ENCODE measurements around the gene PKIG. TPM values are rescaled to one million over a fixed set of nuclear protein-coding genes. Genes with fewer than 3 reads are reported as not detected.
A peak's percentile ranks its signal among the peaks of the same experiment; 100 is the strongest.

Gene PKIG
- polyA plus RNA-seq, 4 donors = 16.3 to 47.8 (median 36.6) TPM

DNA sequence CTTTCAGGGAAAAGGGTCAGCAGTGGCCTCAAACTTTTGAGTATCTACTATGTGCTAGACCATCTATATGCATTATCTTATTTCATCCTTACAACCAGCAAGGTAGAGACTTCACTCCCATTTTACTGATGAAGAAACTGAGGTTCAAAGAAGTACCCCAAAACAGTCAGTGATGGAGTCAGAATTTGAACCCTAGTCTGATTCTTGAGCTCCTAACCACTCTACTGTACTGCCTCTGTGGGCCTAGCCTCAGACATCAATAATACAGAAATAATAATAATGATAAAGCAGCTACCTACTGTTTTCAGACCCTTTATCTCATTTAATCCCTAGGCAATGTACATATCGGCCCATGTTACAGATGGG is 60.8 kb downstream of the PKIG start:
- WGBS, 3 donors = 59 to 80% (median 69%) methylated on average over 1 of the region's 1 CpG
- no peak overlapping the region for H3K4me3 ChIP-seq (ENCODE audit: low read depth in 1 of 3, low read length in 3 of 3)

GRCh38 chr20:44643596-44644229 is 61.3 kb downstream of the PKIG start:
- Histone ChIP-seq H3K4me3 (ENCODE audit: low read depth in 1 of 3, low read length in 3 of 3) (no peak overlapping the region), H3K36me3 (ENCODE audit: control insufficient read depth in 3 of 3, insufficient read depth in 2 of 3, low read depth in 1 of 3, low read length in 3 of 3) (peaks cover 0 to 10% (median 0%) of the 10 kb centered on the region in 3 donors), H3K4me1 (ENCODE audit: control insufficient read depth in 3 of 3, insufficient read depth in 2 of 3, low read depth in 1 of 3, low read length in 2 of 3) (peaks cover 12 to 36% (median 15%) of the 10 kb centered on the region in 3 donors), H3K27ac (ENCODE audit: low read depth in 1 of 3, low read length in 2 of 3) (peak overlapping the region; percentile 77 to 92 (median 92)), H3K27me3 (ENCODE audit: control insufficient read depth in 3 of 3, insufficient read depth in 3 of 3, low read length in 3 of 3) (no peaks in the 10 kb centered on the region), H3K9me3 (ENCODE audit: control insufficient read depth in 2 of 2, insufficient read depth in 1 of 2, low read depth in 1 of 2, low read length in 1 of 2) (peaks cover 0 to 7% of the 10 kb centered on the region in 2 donors)
- DNase-seq = peak; percentile 33
- WGBS, 3 donors = 50 to 64% (median 53%) methylated on average over 16 of the region's 16 CpGs
- FAIRE-seq = no peak

More for the DNA sequence above, 60.8 kb downstream of the PKIG start:
- DNase-seq = no peak
- Histone ChIP-seq H3K36me3 (ENCODE audit: control insufficient read depth in 3 of 3, insufficient read depth in 2 of 3, low read depth in 1 of 3, low read length in 3 of 3) (peaks cover 0 to 8% (median 0%) of the 10 kb centered on the region in 3 donors), H3K9me3 (ENCODE audit: control insufficient read depth in 2 of 2, insufficient read depth in 1 of 2, low read depth in 1 of 2, low read length in 1 of 2) (peaks cover 0 to 7% of the 10 kb centered on the region in 2 donors), H3K27ac (ENCODE audit: low read depth in 1 of 3, low read length in 2 of 3) (peak overlapping the region; percentile 77 to 92 (median 92)), H3K4me1 (ENCODE audit: control insufficient read depth in 3 of 3, insufficient read depth in 2 of 3, low read depth in 1 of 3, low read length in 2 of 3) (peaks cover 12 to 36% (median 15%) of the 10 kb centered on the region in 3 donors), H3K27me3 (ENCODE audit: control insufficient read depth in 3 of 3, insufficient read depth in 3 of 3, low read length in 3 of 3) (no peaks in the 10 kb centered on the region)
- FAIRE-seq = no peak

GRCh38 chr20:44644230-44644617 is 61.8 kb downstream of the PKIG start:
- Histone ChIP-seq H3K27me3 (ENCODE audit: control insufficient read depth in 3 of 3, insufficient read depth in 3 of 3, low read length in 3 of 3) (no peaks in the 10 kb centered on the region), H3K27ac (ENCODE audit: low read depth in 1 of 3, low read length in 2 of 3) (peak overlapping the region in 2 of 3 donors; percentile 92), H3K4me3 (ENCODE audit: low read depth in 1 of 3, low read length in 3 of 3) (no peak overlapping the region), H3K4me1 (ENCODE audit: control insufficient read depth in 3 of 3, insufficient read depth in 2 of 3, low read depth in 1 of 3, low read length in 2 of 3) (peaks cover 12 to 36% (median 15%) of the 10 kb centered on the region in 3 donors), H3K36me3 (ENCODE audit: control insufficient read depth in 3 of 3, insufficient read depth in 2 of 3, low read depth in 1 of 3, low read length in 3 of 3) (peaks cover 0 to 11% (median 0%) of the 10 kb centered on the region in 3 donors), H3K9me3 (ENCODE audit: control insufficient read depth in 2 of 2, insufficient read depth in 1 of 2, low read depth in 1 of 2, low read length in 1 of 2) (peaks cover 0 to 7% of the 10 kb centered on the region in 2 donors)
- DNase-seq (no peak), FAIRE-seq (no peak)
- 73 to 76% (median 73%) methylated on average over 8 of the region's 8 CpGs for WGBS, 3 donors

- Histone ChIP-seq H3K4me3 (ENCODE audit: low read depth in 1 of 3, low read length in 3 of 3) (no peak overlapping the region), H3K4me1 (ENCODE audit: control insufficient read depth in 3 of 3, insufficient read depth in 2 of 3, low read depth in 1 of 3, low read length in 2 of 3) (peaks cover 12 to 36% (median 15%) of the 10 kb centered on the region in 3 donors), H3K27me3 (ENCODE audit: control insufficient read depth in 3 of 3, insufficient read depth in 3 of 3, low read length in 3 of 3) (no peaks in the 10 kb centered on the region), H3K27ac (ENCODE audit: low read depth in 1 of 3, low read length in 2 of 3) (peak overlapping the region in 2 of 3 donors; percentile 92), H3K9me3 (ENCODE audit: control insufficient read depth in 2 of 2, insufficient read depth in 1 of 2, low read depth in 1 of 2, low read length in 1 of 2) (peaks cover 0 to 7% of the 10 kb centered on the region in 2 donors), H3K36me3 (ENCODE audit: control insufficient read depth in 3 of 3, insufficient read depth in 2 of 3, low read depth in 1 of 3, low read length in 3 of 3) (peaks cover 0 to 11% (median 0%) of the 10 kb centered on the region in 3 donors)
- FAIRE-seq (no peak), DNase-seq (peak in 1 of 2 donors; percentile 12)
- 57 to 85% (median 72%) methylated on average over 7 of the region's 7 CpGs for WGBS, 3 donors
These were observed 62.3 kb downstream of the PKIG start for GRCh38 chr20:44644667-44645131.

DNA sequence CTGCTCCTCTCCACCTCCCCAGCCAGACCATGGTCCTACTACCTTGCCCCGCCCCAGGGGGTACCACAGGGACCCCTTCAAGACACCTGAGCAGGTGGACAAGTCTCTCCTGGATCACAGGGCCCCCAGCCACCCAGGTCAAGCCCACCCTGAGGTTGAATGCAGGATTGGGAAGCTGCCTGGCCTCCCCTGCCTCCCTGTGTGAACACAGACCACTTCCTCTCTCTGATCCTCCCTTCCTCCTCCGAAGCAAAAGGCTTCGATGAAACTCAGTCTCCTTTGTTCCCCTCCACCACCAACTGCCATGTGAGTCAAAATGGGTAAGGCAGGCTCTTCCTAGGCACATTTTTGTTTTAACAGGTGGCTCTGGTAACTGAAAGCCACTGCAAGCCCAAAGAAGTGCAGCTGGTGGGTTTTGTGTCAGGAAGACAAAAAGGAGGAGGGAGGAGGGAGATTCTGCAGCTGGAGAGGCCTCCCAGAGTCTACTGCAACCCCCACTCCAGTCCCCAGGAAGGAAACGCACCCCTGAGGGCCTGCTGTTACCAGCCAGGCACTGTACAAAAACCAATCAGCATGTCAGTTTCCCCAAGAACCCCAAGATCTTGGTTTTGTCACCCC is 63.8 kb downstream of the PKIG start:
- Histone ChIP-seq H3K9me3 (ENCODE audit: control insufficient read depth in 2 of 2, insufficient read depth in 1 of 2, low read depth in 1 of 2, low read length in 1 of 2) (peaks cover 0 to under 1% of the 10 kb centered on the region in 2 donors), H3K27me3 (ENCODE audit: control insufficient read depth in 3 of 3, insufficient read depth in 3 of 3, low read length in 3 of 3) (no peaks in the 10 kb centered on the region), H3K36me3 (ENCODE audit: control insufficient read depth in 3 of 3, insufficient read depth in 2 of 3, low read depth in 1 of 3, low read length in 3 of 3) (peaks cover 0 to 7% (median 0%) of the 10 kb centered on the region in 3 donors), H3K4me1 (ENCODE audit: control insufficient read depth in 3 of 3, insufficient read depth in 2 of 3, low read depth in 1 of 3, low read length in 2 of 3) (peaks cover 12 to 35% (median 15%) of the 10 kb centered on the region in 3 donors), H3K4me3 (ENCODE audit: low read depth in 1 of 3, low read length in 3 of 3) (no peak overlapping the region), H3K27ac (ENCODE audit: low read depth in 1 of 3, low read length in 2 of 3) (peak overlapping the region in 2 of 3 donors; percentile 63 to 75)
- FAIRE-seq (no peak), DNase-seq (no peak)
- 51 to 76% (median 55%) methylated on average over 4 of the region's 4 CpGs for WGBS, 3 donors

GRCh38 chr20:44646641-44647274 is 64.4 kb downstream of the PKIG start:
- Histone ChIP-seq H3K27ac (ENCODE audit: low read depth in 1 of 3, low read length in 2 of 3) (peak overlapping the region in 2 of 3 donors; percentile 63 to 75), H3K27me3 (ENCODE audit: control insufficient read depth in 3 of 3, insufficient read depth in 3 of 3, low read length in 3 of 3) (no peaks in the 10 kb centered on the region), H3K4me1 (ENCODE audit: control insufficient read depth in 3 of 3, insufficient read depth in 2 of 3, low read depth in 1 of 3, low read length in 2 of 3) (peaks cover 11 to 33% (median 12%) of the 10 kb centered on the region in 3 donors), H3K36me3 (ENCODE audit: control insufficient read depth in 3 of 3, insufficient read depth in 2 of 3, low read depth in 1 of 3, low read length in 3 of 3) (peaks cover 0 to 7% (median 0%) of the 10 kb centered on the region in 3 donors), H3K9me3 (ENCODE audit: control insufficient read depth in 2 of 2, insufficient read depth in 1 of 2, low read depth in 1 of 2, low read length in 1 of 2) (no peaks in the 10 kb centered on the region), H3K4me3 (ENCODE audit: low read depth in 1 of 3, low read length in 3 of 3) (no peak overlapping the region)
- no peak for FAIRE-seq
- 68 to 82% (median 72%) methylated on average over 10 of the region's 10 CpGs for WGBS, 3 donors
- DNase-seq = no peak

DNA sequence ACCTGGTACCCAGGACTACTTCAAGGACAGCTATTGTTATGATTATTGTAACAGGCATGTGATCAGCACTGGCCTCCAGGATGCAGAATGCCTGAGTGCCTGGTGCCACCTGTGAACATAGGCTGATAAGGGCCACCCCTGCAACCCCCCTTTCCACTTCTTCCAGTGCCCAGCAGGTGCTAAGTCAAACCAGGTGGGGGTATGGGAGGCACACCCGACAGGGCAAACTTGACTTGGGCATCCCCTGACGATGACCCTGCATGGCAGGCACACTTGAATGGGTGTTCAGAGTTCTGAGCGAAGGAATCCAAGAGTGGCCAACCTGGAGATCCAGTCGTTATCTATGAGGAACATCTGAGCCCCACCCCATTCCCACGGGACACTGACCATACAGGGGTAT is 65.7 kb downstream of the PKIG start:
- Histone ChIP-seq H3K9me3 (ENCODE audit: control insufficient read depth in 2 of 2, insufficient read depth in 1 of 2, low read depth in 1 of 2, low read length in 1 of 2) (no peaks in the 10 kb centered on the region), H3K27me3 (ENCODE audit: control insufficient read depth in 3 of 3, insufficient read depth in 3 of 3, low read length in 3 of 3) (peaks cover 0 to 1% (median 0%) of the 10 kb centered on the region in 3 donors), H3K27ac (ENCODE audit: low read depth in 1 of 3, low read length in 2 of 3) (no peak overlapping the region), H3K36me3 (ENCODE audit: control insufficient read depth in 3 of 3, insufficient read depth in 2 of 3, low read depth in 1 of 3, low read length in 3 of 3) (peaks cover 0 to 7% (median 0%) of the 10 kb centered on the region in 3 donors), H3K4me1 (ENCODE audit: control insufficient read depth in 3 of 3, insufficient read depth in 2 of 3, low read depth in 1 of 3, low read length in 2 of 3) (peaks cover under 1 to 22% (median 6%) of the 10 kb centered on the region in 3 donors), H3K4me3 (ENCODE audit: low read depth in 1 of 3, low read length in 3 of 3) (no peak overlapping the region)
- FAIRE-seq = no peak
- 64 to 87% (median 85%) methylated on average over 5 of the region's 5 CpGs for WGBS, 3 donors
- DNase-seq = no peak

DNA sequence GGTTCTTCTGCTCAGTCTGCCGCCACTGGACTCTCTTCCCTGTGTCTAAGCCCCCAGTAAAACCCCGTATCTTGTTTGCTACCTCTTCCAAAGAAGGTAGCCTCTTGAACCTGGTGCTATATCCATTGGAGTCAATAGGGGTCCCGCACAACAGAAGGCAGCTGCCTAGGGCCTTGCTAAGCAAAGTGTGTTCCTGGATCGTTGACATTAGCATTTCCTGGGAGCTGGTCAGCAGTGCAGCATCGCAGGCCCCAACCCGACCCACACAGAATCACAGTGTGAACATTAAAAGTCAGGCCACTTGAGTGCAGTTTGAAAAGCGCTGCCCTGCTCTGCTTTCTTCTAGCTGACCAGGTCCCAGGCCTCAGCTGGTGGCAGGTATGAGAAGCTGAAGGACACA is 66.2 kb downstream of the PKIG start:
- DNase-seq (no peak), FAIRE-seq (no peak)
- H3K27ac ChIP-seq (ENCODE audit: low read depth in 1 of 3, low read length in 2 of 3) = no peak overlapping the region
- no peak overlapping the region for H3K4me3 ChIP-seq (ENCODE audit: low read depth in 1 of 3, low read length in 3 of 3)
- H3K4me1 ChIP-seq (ENCODE audit: control insufficient read depth in 3 of 3, insufficient read depth in 2 of 3, low read depth in 1 of 3, low read length in 2 of 3) = peaks cover 0 to 19% (median 6%) of the 10 kb centered on the region in 3 donors
- peaks cover 0 to 7% (median 0%) of the 10 kb centered on the region in 3 donors for H3K36me3 ChIP-seq (ENCODE audit: control insufficient read depth in 3 of 3, insufficient read depth in 2 of 3, low read depth in 1 of 3, low read length in 3 of 3)
- whole genome bisulfite sequencing, 3 donors = 76 to 92% (median 87%) methylated on average over 7 of the region's 7 CpGs
- no peaks in the 10 kb centered on the region for H3K9me3 ChIP-seq (ENCODE audit: control insufficient read depth in 2 of 2, insufficient read depth in 1 of 2, low read depth in 1 of 2, low read length in 1 of 2)
- peaks cover 0 to 6% (median 0%) of the 10 kb centered on the region in 3 donors for H3K27me3 ChIP-seq (ENCODE audit: control insufficient read depth in 3 of 3, insufficient read depth in 3 of 3, low read length in 3 of 3)
